AG09309 (cell line): ENCODE measurements around the gene GRK5.

Experiments
- DNase-seq: peaks from one replicate; pipeline ENCODE4 v3.0.0-alpha.2; 2010; ENCODE audit warnings: low read depth
- H3K4me3 ChIP-seq: 2 replicates; pipeline ENCODE4 v1.5.1; 2011; ENCODE audit warnings: mild to moderate bottlenecking, low read depth, low read length, moderate library complexity; ENCODE audit not compliant: control insufficient read depth
- CTCF ChIP-seq: IDR thresholded peaks from 2 replicates; pipeline ENCODE4 v1.5.1; 2011; ENCODE audit warnings: mild to moderate bottlenecking, low read depth, low read length, inconsistent platforms; ENCODE audit not compliant: insufficient read depth, control insufficient read depth; ENCODE audit errors: missing control alignments

The GRK5 gene

GRCh38 chr10:119501690-119502089, 294.3 kb downstream of the GRK5 start:
- no peak overlapping the region for H3K4me3 ChIP-seq
- no peak for DNase-seq
- no peak for TF ChIP-seq CTCF

- no peak for TF ChIP-seq CTCF
Measured at GRCh38 chr10:119502209-119502608, 294.8 kb downstream of the GRK5 start.

GRCh38 chr10:119502618-119503155, 295.3 kb downstream of the GRK5 start:
- H3K4me3 ChIP-seq: no peak overlapping the region
- DNase-seq: no peak
- no peak for TF ChIP-seq CTCF

More at GRCh38 chr10:119502209-119502608, 294.8 kb downstream of the GRK5 start:
- DNase-seq: no peak
- no peak overlapping the region for H3K4me3 ChIP-seq

- H3K4me3 ChIP-seq: no peak overlapping the region
- no peak for DNase-seq
- no peak for TF ChIP-seq CTCF
Measured at GRCh38 chr10:119503821-119504220, 296.4 kb downstream of the GRK5 start.

- H3K4me3 ChIP-seq: no peak overlapping the region
- DNase-seq: no peak
- TF ChIP-seq CTCF: no peak
Measured at GRCh38 chr10:119504651-119505050, 297.3 kb downstream of the GRK5 start.

- no peak for DNase-seq
- TF ChIP-seq CTCF: no peak
- H3K4me3 ChIP-seq: no peak overlapping the region
Measured at GRCh38 chr10:119505131-119505551, 297.8 kb downstream of the GRK5 start.
